HCT116 (cell line): ENCODE data around the gene TTL. TPM values are rescaled to one million over a fixed set of nuclear protein-coding genes. Genes with fewer than 3 reads are reported as not detected.

ENCODE experiments used
- ATAC-seq: fragments of 200-7000 bp; cut with Tn5 transposase; 2 replicates; pipeline ENCODE4 v1.9.1; 2020; ENCODE audit warnings: mild to moderate bottlenecking, moderate library complexity
- BruUV-seq: library from RNA; stranded (reverse); fragments of 400-500 nt; replicated peaks from 2 replicates; lab custom pipeline; 2021; lab: Mats Ljungman, UMichigan
- CTCF ChIA-PET: fragments of 300-600 bp; sonication (Branson Sonifier 250); formaldehyde crosslinking; loops from one replicate; lab custom pipeline; 2021; ENCODE audit warnings: antibody characterized with exemption; lab: Charles Lee
- POLR2A ChIA-PET: fragments of 300-600, 350-600 bp; sonication (Branson Sonifier 250); formaldehyde crosslinking; loops from one replicate; lab custom pipeline; 2021; ENCODE audit warnings: antibody characterized with exemption; lab: Charles Lee
- RAD21 ChIA-PET, 2 experiments: fragments of 300-600 bp; sonication (Branson Sonifier 250); formaldehyde crosslinking; loops; one replicate each; lab custom pipeline; 2023; ENCODE audit warnings: low total read pairs in 2 of 2; ENCODE audit not compliant: uncharacterized antibody in 2 of 2, unreplicated experiment in 2 of 2, low non-redundant PET in 1 of 2; lab: Charles Lee
- DNase-seq: peaks from one replicate; pipeline ENCODE4 v3.0.0-alpha.2; 2010; ENCODE audit warnings: low read depth, low spot score
- H2AFZ ChIP-seq: fragments of 200-600 bp; shearing (Covaris generic), sonication (generic); 2 replicates; pipeline ENCODE4 v1.6.1; 2017; ENCODE audit warnings: low read depth, mixed run types, mixed read lengths, antibody characterized with exemption, low read length; ENCODE audit not compliant: poor library complexity, severe bottlenecking
- H3K27ac ChIP-seq: 2 replicates; pipeline ENCODE4 v1.5.1; 2012; ENCODE audit warnings: low read depth, low read length
- H3K27me3 ChIP-seq: fragments of 200-600 bp; sonication (generic); 2 replicates; pipeline ENCODE4 v1.6.1; 2016; ENCODE audit warnings: mixed run types, low read length, mixed read lengths; ENCODE audit not compliant: insufficient read depth
- H3K36me3 ChIP-seq, 2 experiments: fragments of 200-500 bp in 1 of 2; fragments of 200-600 bp in 1 of 2; sonication (Bioruptor generic) in 1 of 2; sonication (generic) in 1 of 2; 2 replicates each; pipeline versions ENCODE4 v1.5.1 to v1.6.1; 2014 to 2016; ENCODE audit warnings: low read length in 2 of 2, inconsistent platforms in 1 of 2, mixed read lengths in 1 of 2, mixed run types in 1 of 2; ENCODE audit not compliant: insufficient read depth in 2 of 2, control insufficient read depth in 1 of 2
- H3K4me1 ChIP-seq, 2 experiments: fragments of 200-600 bp in 1 of 2; sonication (generic) in 1 of 2; 2 replicates each; pipeline versions ENCODE4 v1.5.1 to v1.6.1; 2012 to 2017; ENCODE audit warnings: low read length in 2 of 2, inconsistent platforms in 1 of 2, mild to moderate bottlenecking in 1 of 2, mixed read lengths in 1 of 2, mixed run types in 1 of 2, moderate library complexity in 1 of 2; ENCODE audit not compliant: insufficient read depth in 2 of 2, control insufficient read depth in 1 of 2
- H3K4me2 ChIP-seq: fragments of 200-600 bp; sonication (generic); 2 replicates; pipeline ENCODE4 v1.6.1; 2017; ENCODE audit warnings: mixed run types, low read length, mixed read lengths
- H3K4me3 ChIP-seq, 2 experiments: fragments of 200-600 bp in 1 of 2; sonication (generic) in 1 of 2; replicated peaks in 1 of 2; 2 replicates each; pipeline ENCODE4 v1.5.1; 2011 to 2016; ENCODE audit warnings: low read length in 2 of 2, control low read depth in 1 of 2, low read depth in 1 of 2, mild to moderate bottlenecking in 1 of 2, mixed read lengths in 1 of 2, mixed run types in 1 of 2
- H3K79me2 ChIP-seq: fragments of 200-600 bp; sonication (generic); 2 replicates; pipeline ENCODE4 v1.6.1; 2017; ENCODE audit warnings: mild to moderate bottlenecking, mixed run types, low read length, moderate library complexity, mixed read lengths; ENCODE audit not compliant: insufficient read depth
- H3K9ac ChIP-seq: fragments of 200-600 bp; sonication (generic); 2 replicates; pipeline ENCODE4 v1.6.1; 2016; ENCODE audit warnings: low read length, mixed read lengths
- H3K9me2 ChIP-seq: fragments of 200-600 bp; sonication (generic), shearing (Covaris generic); 2 replicates; pipeline ENCODE4 v1.6.1; 2017; ENCODE audit warnings: mixed run types, mild to moderate bottlenecking, moderate library complexity; ENCODE audit not compliant: insufficient read depth
- H3K9me3 ChIP-seq, 2 experiments: fragments of 200-500 bp in 1 of 2; fragments of 200-600 bp in 1 of 2; sonication (Bioruptor generic) in 1 of 2; sonication (generic) in 1 of 2; 2 replicates each; pipeline ENCODE4 v1.6.1; 2014 to 2017; ENCODE audit warnings: low read length in 2 of 2, mixed read lengths in 2 of 2, inconsistent platforms in 1 of 2, low read depth in 1 of 2, mild to moderate bottlenecking in 1 of 2, mixed run types in 1 of 2, moderate library complexity in 1 of 2; ENCODE audit not compliant: control insufficient read depth in 1 of 2, insufficient read depth in 1 of 2
- H4K20me1 ChIP-seq: fragments of 200-600 bp; sonication (generic), shearing (Covaris generic); 2 replicates; pipeline ENCODE4 v1.6.1; 2017; ENCODE audit warnings: mixed run types, mild to moderate bottlenecking, moderate library complexity; ENCODE audit not compliant: insufficient read depth
- CEBPB ChIP-seq: IDR thresholded peaks from 2 replicates; pipeline ENCODE4 v1.6.1; 2012; ENCODE audit warnings: low read depth
- EGR1 ChIP-seq: IDR thresholded peaks from 2 replicates; pipeline ENCODE4 v1.6.1; 2012; ENCODE audit warnings: low read depth
- ELF1 ChIP-seq: IDR thresholded peaks from 2 replicates; pipeline ENCODE4 v1.6.1; 2012; ENCODE audit warnings: low read depth, borderline replicate concordance
- EZH2 ChIP-seq: fragments of 200-600 bp; sonication (generic); IDR thresholded peaks from 2 replicates; pipeline ENCODE4 v1.6.1; 2017; ENCODE audit warnings: antibody characterized with exemption, mixed run types
- EZH2phosphoT487 ChIP-seq: fragments of 200-600 bp; IDR thresholded peaks from 2 replicates; pipeline ENCODE4 v1.6.1; 2018; ENCODE audit warnings: antibody characterized with exemption, borderline replicate concordance
- POLR2A ChIP-seq: IDR thresholded peaks from 2 replicates; pipeline ENCODE4 v1.7.0; 2011; ENCODE audit warnings: borderline replicate concordance; ENCODE audit not compliant: insufficient read depth, insufficient read length; ENCODE audit errors: extremely low read depth
- TCF7L2 ChIP-seq: IDR thresholded peaks from 2 replicates; pipeline ENCODE4 v1.7.0; 2011; ENCODE audit warnings: borderline replicate concordance, inconsistent platforms; ENCODE audit not compliant: insufficient read depth, insufficient read length; ENCODE audit errors: extremely low read depth
- YY1 ChIP-seq: IDR thresholded peaks from 2 replicates; pipeline ENCODE4 v1.6.1; 2011; ENCODE audit warnings: low read length, low read depth, moderate library complexity, mild to moderate bottlenecking; ENCODE audit not compliant: insufficient replicate concordance; ENCODE audit errors: extremely low read depth
- ZFX ChIP-seq: fragments of 450-650 bp; IDR thresholded peaks from 2 replicates; pipeline ENCODE4 v1.6.1; 2017
- intact Hi-C: fragments of 100-400 bp; cut with micrococcal nuclease; formaldehyde crosslinking; loops from 2 replicates; pipeline ENCODE4 v1.10.0; 2022
- total RNA-seq: library from RNA; stranded (reverse); gene quantifications from one replicate; pipeline ENCODE4 v1.2.1, GENCODE V29; 2021; ENCODE audit not compliant: unreplicated experiment
- TF ChIP-seq, protein P1 (sequence below), 3 experiments: fragments of 200-600 bp in 1 of 3; sonication (generic) in 1 of 3; IDR thresholded peaks in 2 of 3; conservative IDR thresholded peaks in 1 of 3; 2 replicates each; pipeline ENCODE4 v1.5.1; 2012 to 2017; ENCODE audit warnings: low read depth in 2 of 3, low read length in 2 of 3, antibody characterized with exemption in 1 of 3, borderline replicate concordance in 1 of 3, control low read depth in 1 of 3, mild to moderate bottlenecking in 1 of 3, mixed read lengths in 1 of 3, mixed run types in 1 of 3, moderate library complexity in 1 of 3; ENCODE audit not compliant: insufficient read depth in 1 of 3
- TF ChIP-seq, protein P2 (sequence below): IDR thresholded peaks from 2 replicates; pipeline ENCODE4 v1.6.1; 2012

TTL gene
- total RNA-seq, 1 experiment from 2014 or later, result 58.7 TPM

DNA sequence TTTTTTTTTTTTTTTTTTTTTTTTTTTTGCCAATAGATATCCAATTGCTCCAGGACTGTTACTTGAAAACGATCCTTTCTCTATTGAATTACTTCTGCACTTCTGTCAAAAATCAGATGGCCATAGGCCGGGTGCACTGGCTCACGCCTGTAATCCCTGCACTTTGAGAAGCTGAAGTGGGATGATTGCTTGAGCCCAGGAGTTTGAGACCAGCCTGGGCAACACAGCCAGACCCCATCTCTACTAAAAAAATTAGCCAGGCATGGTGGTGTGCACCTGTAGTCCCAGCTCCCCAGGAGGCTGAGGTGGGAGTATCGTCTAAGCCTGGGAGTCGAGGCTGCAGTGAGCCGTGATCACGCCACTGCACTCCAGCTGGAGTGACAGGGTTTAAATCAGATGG lies 98.1 kb downstream of the TTL start:
- DNase-seq, result no peak
- no TSS peak for BruUV-seq
- ATAC-seq, result no peak
- Histone ChIP-seq H3K27me3 (no peaks in the 10 kb centered on the region), H2AFZ (no peak overlapping the region), H3K9ac (no peak overlapping the region), H3K4me3 (no peak overlapping the region), H3K27ac (no peak overlapping the region), H3K9me2 (no peaks in the 10 kb centered on the region), H3K9me3 (no peaks in the 10 kb centered on the region), H3K79me2 (peaks cover 10% of the 10 kb centered on the region; the same call in 1 of the 2 replicates), H4K20me1 (no peaks in the 10 kb centered on the region), H3K4me2 (no peak overlapping the region), H3K36me3 (peaks cover 9 to 21% of the 10 kb centered on the region in 2 experiments; a peak in 3 of 4 replicates), H3K4me1 (peaks cover 10 to 20% of the 10 kb centered on the region in 2 experiments)
- intact Hi-C loops, result loop anchor here (5.0 kb wide), 3 partner anchors 147 to 693 kb away; partner anchors contain the start of gene ZC3H8
- ChIA-PET POLR2A (no interaction called here), RAD21 (no interaction called here), CTCF (no interaction called here)
- TF ChIP-seq, protein P1, sequence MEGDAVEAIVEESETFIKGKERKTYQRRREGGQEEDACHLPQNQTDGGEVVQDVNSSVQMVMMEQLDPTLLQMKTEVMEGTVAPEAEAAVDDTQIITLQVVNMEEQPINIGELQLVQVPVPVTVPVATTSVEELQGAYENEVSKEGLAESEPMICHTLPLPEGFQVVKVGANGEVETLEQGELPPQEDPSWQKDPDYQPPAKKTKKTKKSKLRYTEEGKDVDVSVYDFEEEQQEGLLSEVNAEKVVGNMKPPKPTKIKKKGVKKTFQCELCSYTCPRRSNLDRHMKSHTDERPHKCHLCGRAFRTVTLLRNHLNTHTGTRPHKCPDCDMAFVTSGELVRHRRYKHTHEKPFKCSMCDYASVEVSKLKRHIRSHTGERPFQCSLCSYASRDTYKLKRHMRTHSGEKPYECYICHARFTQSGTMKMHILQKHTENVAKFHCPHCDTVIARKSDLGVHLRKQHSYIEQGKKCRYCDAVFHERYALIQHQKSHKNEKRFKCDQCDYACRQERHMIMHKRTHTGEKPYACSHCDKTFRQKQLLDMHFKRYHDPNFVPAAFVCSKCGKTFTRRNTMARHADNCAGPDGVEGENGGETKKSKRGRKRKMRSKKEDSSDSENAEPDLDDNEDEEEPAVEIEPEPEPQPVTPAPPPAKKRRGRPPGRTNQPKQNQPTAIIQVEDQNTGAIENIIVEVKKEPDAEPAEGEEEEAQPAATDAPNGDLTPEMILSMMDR (IDR thresholded peaks at IDR 0.05 in 2 of 3, conservative IDR thresholded peaks at IDR 0.05 in 1 of 3; ENCODE audit: borderline replicate concordance in 1 of 3, insufficient read depth in 1 of 3, low read depth in 2 of 3, low read length in 2 of 3), result no peak
- TF ChIP-seq CEBPB (no peak), YY1 (no peak), POLR2A (no peak), EGR1 (no peak), ELF1 (no peak), TCF7L2 (no peak), EZH2phosphoT487 (no peak), EZH2 (no peak), ZFX (no peak)
- TF ChIP-seq, protein P2, sequence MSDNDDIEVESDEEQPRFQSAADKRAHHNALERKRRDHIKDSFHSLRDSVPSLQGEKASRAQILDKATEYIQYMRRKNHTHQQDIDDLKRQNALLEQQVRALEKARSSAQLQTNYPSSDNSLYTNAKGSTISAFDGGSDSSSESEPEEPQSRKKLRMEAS, result no peak
